Measurements from ENCODE around the gene PLCB2. TPM values are rescaled to one million over a fixed set of nuclear protein-coding genes. Genes with fewer than 3 reads are reported as not detected.

PLCB2 gene
- polyA plus RNA-seq, 1 donor from 2014 or later, result 20.8 TPM

DNA sequence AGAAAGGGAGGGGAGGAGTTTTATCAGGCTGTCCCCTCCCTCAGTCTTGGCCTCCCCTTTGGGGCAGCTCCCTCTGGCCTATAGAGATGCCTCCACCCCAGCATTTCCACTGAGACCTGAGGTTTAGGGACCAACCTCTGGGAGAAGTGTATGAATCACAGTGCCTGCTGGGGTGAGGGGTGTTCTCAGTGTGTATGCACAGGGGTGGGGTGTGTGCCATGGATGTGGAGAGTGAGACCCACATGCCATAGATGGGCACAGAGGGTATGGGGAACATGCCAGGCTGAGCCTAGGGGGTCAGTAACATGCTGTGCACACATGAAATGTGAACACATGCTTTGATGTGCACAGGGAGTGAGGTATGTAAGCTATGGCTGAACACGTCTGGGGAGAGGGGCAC is 12.4 kb downstream of the PLCB2 start:
- Mint-ChIP-seq H3K4me3 (no peak overlapping the region), H3K27me3 (no peaks in the 10 kb centered on the region), H3K27ac (no peak overlapping the region), H3K36me3 (peaks cover 7% of the 10 kb centered on the region), H3K9me3 (peaks cover 0 to 2% (median 0%) of the 10 kb centered on the region in 3 donors), H3K4me1 (peaks cover 0 to 3% (median 3%) of the 10 kb centered on the region in 3 donors)

DNA sequence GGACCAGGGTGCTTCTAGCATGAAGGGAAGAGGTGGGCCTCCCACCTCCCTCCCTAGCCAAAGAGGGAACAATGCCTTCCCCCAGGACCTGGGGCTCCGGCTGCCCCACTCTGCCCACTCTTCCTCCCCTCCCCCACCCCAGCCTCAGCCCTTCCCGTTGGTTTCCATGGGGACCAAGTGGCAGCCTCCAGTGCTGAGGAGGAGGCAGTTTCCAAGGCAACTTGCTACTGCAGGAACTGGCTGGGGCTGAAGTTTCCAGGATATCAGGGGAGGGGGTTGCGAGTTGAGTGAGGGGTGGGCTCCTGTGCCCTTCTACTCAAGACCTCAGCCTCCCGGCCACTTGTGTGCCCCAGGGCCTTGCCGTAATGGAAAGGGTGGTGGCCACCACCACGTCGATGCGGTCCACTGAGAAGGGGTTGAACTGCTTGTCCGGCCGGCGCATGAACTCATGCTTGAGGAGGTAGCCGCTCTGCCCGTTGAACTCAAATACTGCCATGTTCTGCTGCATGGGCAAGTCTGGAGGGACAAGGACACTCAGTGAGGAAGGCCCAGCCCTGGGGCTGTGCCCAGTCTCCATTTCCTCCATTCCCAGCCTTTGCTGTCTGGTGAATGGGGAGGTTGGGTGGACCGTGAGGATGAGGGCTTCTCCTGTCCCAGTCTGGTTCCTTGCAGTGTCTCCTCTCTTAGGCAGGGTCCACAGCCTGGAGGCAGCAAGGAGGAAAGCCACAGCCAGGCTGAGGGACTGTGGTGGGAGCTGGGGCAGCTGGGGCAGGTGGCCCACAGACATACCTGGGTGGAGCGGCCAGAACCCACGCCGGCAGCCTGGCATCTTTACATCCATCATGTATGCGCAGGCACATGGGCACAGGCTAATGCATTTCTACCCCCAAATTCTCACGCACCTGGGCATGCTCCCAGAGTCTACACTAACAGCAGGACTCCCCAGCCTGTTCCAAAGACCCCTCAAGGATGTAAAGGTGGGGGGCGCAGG is 13.5 kb downstream of the PLCB2 start:
- Mint-ChIP-seq H3K27ac (no peak overlapping the region), H3K4me1 (peaks cover 0 to 6% (median 2%) of the 10 kb centered on the region in 3 donors), H3K4me3 (no peak overlapping the region), H3K27me3 (no peaks in the 10 kb centered on the region), H3K9me3 (no peaks in the 10 kb centered on the region), H3K36me3 (peaks cover under 1% of the 10 kb centered on the region)

DNA sequence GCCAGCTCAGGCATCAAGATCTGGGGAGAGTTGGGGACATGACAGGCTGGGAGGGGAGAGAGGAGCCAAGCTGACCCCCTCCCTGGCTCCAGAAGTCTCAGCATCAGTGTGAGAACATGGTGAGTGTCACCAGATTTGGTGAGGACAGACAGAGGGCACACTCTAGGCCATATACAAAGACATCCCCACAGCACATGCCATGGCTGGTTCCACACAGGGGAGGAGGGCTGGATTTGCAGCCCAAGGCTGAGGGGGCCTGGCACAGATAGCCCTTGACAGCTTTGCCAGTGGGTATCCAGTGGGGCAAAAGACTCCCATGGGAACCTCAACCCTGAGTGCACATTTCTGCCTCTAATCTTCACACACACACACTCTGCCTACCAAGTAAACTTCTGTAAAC is 14.7 kb downstream of the PLCB2 start:
- Mint-ChIP-seq H3K27me3 (no peaks in the 10 kb centered on the region), H3K4me3 (no peak overlapping the region), H3K27ac (no peak overlapping the region), H3K36me3 (no peaks in the 10 kb centered on the region), H3K9me3 (no peaks in the 10 kb centered on the region), H3K4me1 (peaks cover 0 to 6% (median 3%) of the 10 kb centered on the region in 3 donors)

DNA sequence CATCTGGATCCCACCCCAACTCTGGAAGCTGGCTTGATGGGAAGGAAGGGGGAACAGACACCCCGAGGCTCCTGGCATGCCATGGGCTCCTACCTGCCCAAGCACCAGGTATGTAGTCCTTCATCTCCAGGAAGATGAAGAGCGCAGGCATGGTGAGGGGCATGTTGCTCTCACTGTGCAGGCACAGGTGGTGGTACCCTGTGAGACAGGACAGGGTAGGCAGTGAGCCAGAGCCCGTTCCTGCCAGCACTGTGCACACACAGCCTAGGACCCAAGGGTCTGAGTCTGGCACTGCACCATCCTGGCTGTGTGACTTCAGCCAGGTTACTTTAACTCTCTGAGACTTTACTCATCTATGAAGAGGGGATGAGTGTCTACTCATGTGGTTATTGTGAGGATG is 15.5 kb downstream of the PLCB2 start:
- Mint-ChIP-seq H3K36me3 (no peaks in the 10 kb centered on the region), H3K27me3 (no peaks in the 10 kb centered on the region)

DNA sequence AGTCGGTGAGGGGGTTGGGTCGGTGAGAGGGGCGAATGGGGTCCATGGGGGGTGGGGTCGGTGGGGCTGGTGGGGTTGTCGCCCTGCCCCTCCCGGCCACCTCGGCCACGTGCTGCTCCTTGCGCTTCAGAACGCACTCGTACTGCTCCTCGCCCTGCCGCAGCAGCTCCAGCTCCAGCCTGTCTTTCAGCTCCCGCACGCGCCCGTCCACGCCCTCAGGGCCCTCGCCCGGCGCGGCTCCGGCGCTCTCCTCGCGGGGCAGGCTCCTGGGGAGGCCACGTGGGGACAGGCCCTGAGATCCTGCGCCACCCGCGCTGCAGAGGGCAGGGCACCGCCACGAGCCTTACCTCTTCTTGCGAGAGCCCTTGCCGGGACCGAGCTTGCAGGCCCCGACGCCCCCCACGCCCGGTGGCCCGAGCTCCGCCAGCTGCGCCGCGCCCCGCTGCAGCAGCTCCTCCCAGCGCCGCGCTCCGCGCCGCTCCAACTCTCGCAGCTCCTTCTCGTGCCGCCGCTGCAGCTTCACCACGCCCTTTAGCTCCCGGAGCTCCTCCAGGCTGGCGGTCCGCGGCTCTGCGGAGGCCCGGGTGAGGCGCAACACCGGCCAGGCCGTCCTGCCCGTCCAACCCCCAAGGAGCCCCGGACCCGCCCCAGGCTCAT is 16.7 kb downstream of the PLCB2 start:
- Mint-ChIP-seq H3K27me3 (no peaks in the 10 kb centered on the region), H3K36me3 (no peaks in the 10 kb centered on the region), H3K27ac (no peak overlapping the region), H3K4me3 (no peak overlapping the region), H3K9me3 (no peaks in the 10 kb centered on the region), H3K4me1 (peaks cover 0 to 6% (median 1%) of the 10 kb centered on the region in 3 donors)

More for the DNA sequence above, 15.5 kb downstream of the PLCB2 start:
- Mint-ChIP-seq H3K4me1 (peaks cover 0 to 6% (median 3%) of the 10 kb centered on the region in 3 donors), H3K9me3 (no peaks in the 10 kb centered on the region), H3K4me3 (no peak overlapping the region), H3K27ac (no peak overlapping the region)

DNA sequence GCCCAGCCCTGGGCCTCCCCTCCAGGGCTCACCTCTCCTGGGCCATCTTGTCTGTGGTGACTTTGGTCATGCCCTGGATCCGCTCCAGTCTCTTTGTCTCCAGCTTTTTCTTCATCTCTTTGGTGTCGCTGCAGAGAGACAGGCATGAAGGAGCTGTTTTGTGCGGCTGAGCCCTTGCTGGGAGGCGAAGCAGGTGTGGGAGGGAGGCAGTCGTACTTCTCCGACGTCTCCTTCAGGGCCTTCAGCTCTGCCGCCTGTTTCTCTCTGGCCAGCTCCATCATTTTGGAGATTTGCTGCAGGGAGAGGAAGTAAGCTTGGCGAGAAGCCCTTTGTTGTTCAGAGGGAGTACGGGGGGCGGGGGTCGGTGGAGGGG is 17.2 kb downstream of the PLCB2 start:
- Mint-ChIP-seq H3K4me1 (peaks cover 0 to 5% (median 4%) of the 10 kb centered on the region in 3 donors), H3K27me3 (no peaks in the 10 kb centered on the region), H3K4me3 (peak overlapping the region in 1 of 4 donors; percentile 23), H3K27ac (no peak overlapping the region), H3K9me3 (no peaks in the 10 kb centered on the region), H3K36me3 (no peaks in the 10 kb centered on the region)

DNA sequence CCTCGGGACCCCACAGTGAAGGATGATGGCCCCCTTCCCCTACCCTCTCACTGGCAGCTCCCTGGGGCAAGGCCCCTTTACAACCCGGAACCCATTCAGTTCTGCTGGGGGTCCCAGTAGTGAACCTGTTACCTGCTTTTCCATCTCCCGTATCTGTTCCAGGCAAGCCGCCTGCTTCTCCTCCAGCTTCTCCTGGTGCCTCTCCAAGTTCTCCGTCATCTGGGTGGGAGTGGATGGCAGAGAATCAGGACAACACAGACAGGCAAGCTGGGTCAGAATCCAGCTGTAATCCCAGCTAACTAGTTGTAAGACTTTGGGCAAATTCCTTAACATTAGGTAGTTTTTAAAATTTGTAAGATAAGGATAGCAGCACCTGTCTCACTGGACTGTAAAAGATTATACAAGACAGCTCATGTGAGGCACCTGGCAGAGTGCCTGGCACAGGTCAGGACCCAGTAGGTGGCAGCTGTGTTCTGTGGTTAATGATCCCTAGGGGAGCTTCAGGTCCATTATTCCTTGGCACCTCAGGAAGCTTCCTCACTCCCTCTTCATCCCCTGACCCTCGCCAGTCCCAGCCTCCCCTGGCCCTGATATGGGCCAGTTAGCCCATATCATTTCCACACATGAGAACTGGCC is 18.5 kb downstream of the PLCB2 start:
- Mint-ChIP-seq H3K4me1 (peaks cover 0 to 5% (median 3%) of the 10 kb centered on the region in 3 donors), H3K4me3 (no peak overlapping the region)

DNA sequence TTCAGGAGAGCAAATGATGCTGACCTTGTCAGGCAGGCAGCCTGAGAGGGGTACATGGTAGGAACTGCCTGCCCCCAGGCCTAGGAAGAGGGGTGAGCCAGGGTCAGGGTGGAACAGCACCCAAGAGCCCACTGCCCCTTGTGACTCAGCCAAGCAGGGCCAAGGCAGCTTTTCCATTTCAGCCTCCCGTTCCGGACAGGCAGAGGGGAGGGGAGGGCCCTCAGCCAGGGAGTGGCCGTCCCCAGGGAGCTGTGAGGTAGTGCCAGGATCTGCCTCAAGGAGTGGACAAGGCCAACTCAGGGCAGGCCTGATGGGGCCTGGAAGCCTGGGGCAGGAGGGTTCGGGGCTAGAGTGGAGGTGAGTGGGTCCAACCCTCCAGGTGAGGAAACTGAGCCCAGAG is 19.8 kb downstream of the PLCB2 start:
- no peaks in the 10 kb centered on the region for H3K27me3 Mint-ChIP-seq
- peaks cover 0 to 5% (median 3%) of the 10 kb centered on the region in 3 donors for H3K4me1 Mint-ChIP-seq
- no peak overlapping the region for H3K4me3 Mint-ChIP-seq
- H3K9me3 Mint-ChIP-seq, result no peaks in the 10 kb centered on the region
- H3K27ac Mint-ChIP-seq, result peak overlapping the region in 1 of 3 donors; percentile 5
- no peaks in the 10 kb centered on the region for H3K36me3 Mint-ChIP-seq

More for the DNA sequence above, 18.5 kb downstream of the PLCB2 start:
- H3K27ac Mint-ChIP-seq, result peak overlapping the region in 1 of 3 donors; percentile 53
- no peaks in the 10 kb centered on the region for H3K27me3 Mint-ChIP-seq
- no peaks in the 10 kb centered on the region for H3K9me3 Mint-ChIP-seq
- no peaks in the 10 kb centered on the region for H3K36me3 Mint-ChIP-seq

DNA sequence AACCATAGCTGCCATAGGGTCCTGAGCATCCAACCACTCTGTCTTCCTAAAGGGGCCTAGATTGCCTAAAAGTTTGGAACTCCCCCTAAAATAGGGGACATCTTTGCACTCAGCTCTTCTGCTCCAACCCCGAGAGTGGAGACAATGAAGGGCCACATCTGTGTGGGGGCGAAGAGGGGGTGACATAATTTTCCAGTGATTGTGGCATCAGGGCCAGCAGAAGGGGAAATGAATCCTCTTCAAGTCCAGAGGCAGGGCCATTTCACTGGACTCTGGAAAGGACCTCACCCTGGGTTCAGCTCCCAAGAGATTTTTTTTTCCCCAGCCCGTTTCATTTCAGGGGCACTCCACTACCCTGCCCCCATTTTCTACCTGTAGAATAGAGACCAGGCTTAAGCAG is 20.2 kb downstream of the PLCB2 start:
- Mint-ChIP-seq H3K27me3 (no peaks in the 10 kb centered on the region), H3K27ac (peak overlapping the region in 1 of 3 donors; percentile 5), H3K4me3 (peak overlapping the region in 1 of 4 donors; percentile 17), H3K36me3 (no peaks in the 10 kb centered on the region), H3K4me1 (peaks cover 0 to 5% (median 3%) of the 10 kb centered on the region in 3 donors), H3K9me3 (no peaks in the 10 kb centered on the region)

DNA sequence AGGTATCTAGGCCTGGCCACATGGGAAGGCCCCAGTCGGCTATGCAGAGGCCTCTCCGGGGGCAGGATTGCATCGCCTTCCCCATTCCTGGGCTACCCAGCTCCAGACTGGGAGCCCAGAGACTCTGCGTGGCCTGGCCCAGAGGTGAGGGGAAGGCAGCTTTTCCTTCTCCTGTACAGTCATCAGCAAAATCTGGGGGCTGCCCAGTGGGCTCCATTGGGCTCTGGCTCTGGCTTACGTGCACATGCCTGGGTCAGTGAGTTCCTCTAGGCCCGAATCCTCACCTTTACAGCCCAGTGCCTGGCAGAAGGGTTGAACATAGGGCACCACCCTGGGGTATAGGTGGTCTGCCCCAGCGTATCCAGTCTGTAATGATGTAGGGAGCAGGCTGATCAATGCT is 20.9 kb downstream of the PLCB2 start:
- H3K27me3 Mint-ChIP-seq, result no peaks in the 10 kb centered on the region
- H3K36me3 Mint-ChIP-seq, result no peaks in the 10 kb centered on the region
- peak overlapping the region in 1 of 4 donors; percentile 17 for H3K4me3 Mint-ChIP-seq
- peaks cover 0 to 5% (median 3%) of the 10 kb centered on the region in 3 donors for H3K4me1 Mint-ChIP-seq
- H3K27ac Mint-ChIP-seq, result no peak overlapping the region
- no peaks in the 10 kb centered on the region for H3K9me3 Mint-ChIP-seq

DNA sequence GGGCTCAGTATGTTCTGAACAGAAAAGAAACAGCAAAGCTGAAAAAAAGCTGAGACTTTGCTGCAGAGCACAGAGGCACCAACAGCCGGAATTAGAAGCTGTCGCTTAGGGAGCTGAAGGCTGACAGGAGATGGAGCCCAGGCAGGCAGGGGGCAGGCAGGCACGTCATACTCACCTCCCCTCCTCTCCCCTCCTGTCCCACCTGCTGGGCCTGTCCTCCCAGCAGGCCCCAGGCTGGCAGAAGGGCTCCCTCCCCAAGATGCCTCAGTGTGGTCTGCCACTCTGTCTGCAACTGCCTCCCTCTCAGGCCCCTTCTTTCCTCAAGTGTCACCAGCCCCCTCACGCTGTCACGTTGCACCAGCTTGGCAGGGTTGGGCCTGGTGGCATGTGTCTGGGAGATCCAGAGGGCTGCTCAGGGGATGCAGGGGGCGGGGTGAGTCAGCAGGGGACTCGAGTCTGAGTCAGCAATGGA is 21.6 kb downstream of the PLCB2 start:
- Mint-ChIP-seq H3K4me1 (peaks cover 0 to 5% (median 3%) of the 10 kb centered on the region in 3 donors), H3K27me3 (peaks cover 1% of the 10 kb centered on the region), H3K27ac (no peak overlapping the region), H3K4me3 (no peak overlapping the region), H3K36me3 (no peaks in the 10 kb centered on the region), H3K9me3 (no peaks in the 10 kb centered on the region)

DNA sequence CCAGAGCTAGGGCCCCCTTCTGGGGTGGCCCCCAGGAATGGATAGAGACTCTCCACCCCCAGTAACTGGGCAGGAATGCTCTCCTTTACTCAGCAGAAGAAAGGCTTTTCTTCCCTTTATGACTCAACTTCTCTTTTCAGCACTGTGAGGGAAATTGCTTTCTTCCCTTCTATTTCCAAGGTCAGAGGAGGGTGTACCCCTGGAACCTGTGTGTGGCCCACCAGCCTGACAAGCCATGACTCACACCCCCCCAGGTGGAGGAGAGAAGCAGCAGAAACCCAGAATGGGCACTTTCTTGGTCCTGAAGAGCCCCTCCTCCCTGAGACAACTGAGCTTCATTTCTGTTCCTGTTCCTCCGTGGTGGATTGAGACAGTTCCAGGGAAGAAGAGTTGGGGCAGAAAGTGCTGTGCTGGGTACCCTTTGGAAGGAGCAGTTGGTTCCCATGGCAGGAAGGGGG is 22.2 kb downstream of the PLCB2 start:
- Mint-ChIP-seq H3K4me3 (no peak overlapping the region), H3K27ac (no peak overlapping the region), H3K36me3 (no peaks in the 10 kb centered on the region), H3K27me3 (peaks cover 2% of the 10 kb centered on the region), H3K9me3 (no peaks in the 10 kb centered on the region), H3K4me1 (peaks cover 0 to 5% (median 3%) of the 10 kb centered on the region in 3 donors)

DNA sequence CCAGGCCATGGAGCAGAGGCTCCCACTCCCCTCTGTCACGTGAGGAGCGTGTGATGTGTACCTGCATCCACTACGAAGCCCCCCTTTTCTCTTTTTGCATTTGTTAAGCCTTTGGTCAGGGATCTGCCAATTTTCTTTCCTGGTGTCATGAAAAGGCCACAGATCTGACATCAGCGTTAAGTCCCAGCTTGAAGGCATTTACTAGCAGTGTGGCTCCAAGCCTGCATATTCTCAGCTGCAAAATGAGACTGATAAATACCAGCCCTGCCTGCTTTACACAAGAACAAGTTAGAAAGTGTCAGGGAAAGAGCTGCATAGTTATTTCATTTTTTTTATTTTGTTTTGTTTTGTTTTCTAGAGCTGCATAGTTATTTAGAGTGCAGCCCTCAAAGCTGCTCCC is 22.6 kb downstream of the PLCB2 start:
- peak overlapping the region in 2 of 4 donors; percentile 40 to 57 for H3K4me3 Mint-ChIP-seq
- H3K27ac Mint-ChIP-seq, result peak overlapping the region in 2 of 3 donors; percentile 23 to 39
- peaks cover 6% of the 10 kb centered on the region for H3K27me3 Mint-ChIP-seq
- peaks cover 3 to 6% (median 4%) of the 10 kb centered on the region in 3 donors for H3K4me1 Mint-ChIP-seq
- no peaks in the 10 kb centered on the region for H3K9me3 Mint-ChIP-seq
- no peaks in the 10 kb centered on the region for H3K36me3 Mint-ChIP-seq

DNA sequence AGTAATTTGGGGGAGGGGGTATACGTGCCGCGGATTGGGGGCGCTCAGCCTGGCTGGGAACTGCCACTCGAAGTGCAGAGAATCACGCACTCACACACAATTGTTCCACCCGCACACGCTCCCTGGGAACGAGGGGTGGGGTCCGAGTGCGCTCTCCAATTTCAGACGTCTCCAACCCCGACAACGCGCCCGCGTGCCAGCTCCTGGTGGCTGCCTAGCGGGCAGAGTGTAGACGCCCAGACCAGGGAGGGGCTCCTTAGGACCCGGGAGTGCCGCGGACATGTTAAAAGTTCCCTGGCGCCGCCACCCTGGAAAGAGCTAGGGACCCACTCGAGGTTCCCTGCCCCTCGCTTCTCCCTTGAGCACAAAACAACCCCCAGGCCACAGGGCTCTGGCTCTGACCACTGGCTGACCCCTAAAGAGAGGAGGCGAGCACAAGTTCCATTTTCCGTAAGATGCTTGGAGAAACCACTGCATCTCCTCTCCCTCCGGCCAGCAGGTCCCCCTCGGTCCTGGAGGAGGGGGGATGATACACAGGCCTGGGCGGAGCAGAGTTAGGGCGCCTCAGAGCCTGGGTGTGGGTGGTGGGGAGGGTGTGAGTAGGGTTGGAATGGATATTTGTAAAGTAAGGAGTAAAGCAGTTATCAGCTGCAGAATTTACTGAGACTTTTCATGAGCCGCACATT is 24.0 kb downstream of the PLCB2 start:
- no peaks in the 10 kb centered on the region for H3K9me3 Mint-ChIP-seq
- peak overlapping the region; percentile 1 to 85 (median 65) for H3K4me3 Mint-ChIP-seq
- H3K4me1 Mint-ChIP-seq, result peaks cover 2 to 9% (median 5%) of the 10 kb centered on the region in 3 donors
- no peak overlapping the region for H3K27ac Mint-ChIP-seq
- H3K36me3 Mint-ChIP-seq, result no peaks in the 10 kb centered on the region
- H3K27me3 Mint-ChIP-seq, result peaks cover 14% of the 10 kb centered on the region
